GM21360 (cell line): ENCODE results near the gene CDH23.

Experiments
- ATAC-seq: cut with Tn5 transposase; IDR thresholded peaks from one replicate; pipeline ENCODE4 v1.9.1; 2021; ENCODE audit warnings: mild to moderate bottlenecking, moderate library complexity; ENCODE audit not compliant: unreplicated experiment

CDH23 gene

DNA sequence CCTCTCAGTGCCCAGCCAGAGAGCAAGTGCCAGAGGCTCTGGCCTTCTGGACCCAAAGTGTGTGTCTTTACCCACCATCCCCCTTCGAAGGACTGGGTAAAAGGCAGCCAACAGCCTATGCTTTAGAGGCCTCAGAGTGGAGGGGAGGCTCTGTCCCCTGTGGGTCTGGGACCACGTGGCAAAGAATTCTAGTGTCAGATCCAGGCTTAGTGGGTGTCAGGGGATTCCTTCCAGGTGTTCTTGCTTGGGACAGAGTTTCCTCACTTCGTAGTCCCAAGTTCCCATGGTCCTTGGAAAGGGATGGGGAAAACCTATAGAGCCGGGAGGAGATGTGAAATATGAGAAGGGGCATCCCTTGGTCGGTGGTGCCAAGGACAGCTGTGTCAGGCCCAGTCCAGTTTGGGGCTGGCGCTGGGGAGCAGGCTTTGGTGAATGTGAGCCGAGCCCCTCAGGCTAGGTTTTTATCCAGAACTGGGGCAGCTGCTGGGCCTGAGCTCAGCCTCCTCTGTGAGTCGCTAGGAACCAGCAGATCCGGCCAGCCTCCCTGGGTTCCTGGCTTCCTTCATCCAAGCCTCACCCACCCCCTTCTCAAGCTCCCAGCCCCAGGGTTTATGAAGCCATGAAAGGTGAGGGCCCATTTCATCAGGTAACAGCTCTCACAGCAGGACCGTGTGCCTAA, 251.7 kb downstream of the CDH23 start:
- no peak for ATAC-seq

DNA sequence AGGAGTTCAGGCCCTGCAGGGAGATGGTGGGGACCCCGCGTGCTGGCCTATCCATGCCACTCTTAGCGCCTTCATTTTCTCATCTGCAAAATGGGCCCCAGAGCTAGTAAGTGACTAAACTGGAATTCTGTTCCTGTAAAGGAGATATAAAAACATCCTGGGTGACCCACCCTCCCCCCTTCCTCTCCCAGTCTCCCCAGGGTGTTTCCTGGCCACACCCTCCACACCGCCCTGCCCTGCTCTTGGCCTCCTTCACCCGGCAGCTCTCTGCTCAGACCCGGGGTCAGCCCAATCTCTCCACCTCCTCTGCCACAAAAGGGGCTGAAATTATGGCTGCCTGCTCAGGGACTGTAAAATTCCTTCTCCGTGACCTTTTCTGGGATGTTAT, 252.2 kb downstream of the CDH23 start:
- ATAC-seq = no peak

DNA sequence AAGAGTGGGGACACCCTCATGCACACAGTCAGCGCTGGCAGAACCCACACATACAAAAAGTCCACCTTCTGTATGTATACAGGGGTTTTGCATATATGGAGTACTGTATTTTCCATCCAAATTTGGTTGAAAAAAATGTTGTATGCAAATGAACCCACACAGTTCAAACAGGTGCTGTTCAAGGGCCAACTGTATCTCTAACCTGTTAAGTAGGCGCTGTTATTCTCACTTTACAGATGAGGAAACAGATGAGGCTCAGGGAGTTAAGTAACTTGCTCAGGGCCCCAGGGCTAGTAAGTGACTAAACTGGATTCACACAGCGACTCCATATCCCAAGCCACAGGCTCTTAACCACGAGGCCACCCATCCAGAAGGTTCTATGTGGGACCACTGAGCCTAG, 252.9 kb downstream of the CDH23 start:
- ATAC-seq = no peak

DNA sequence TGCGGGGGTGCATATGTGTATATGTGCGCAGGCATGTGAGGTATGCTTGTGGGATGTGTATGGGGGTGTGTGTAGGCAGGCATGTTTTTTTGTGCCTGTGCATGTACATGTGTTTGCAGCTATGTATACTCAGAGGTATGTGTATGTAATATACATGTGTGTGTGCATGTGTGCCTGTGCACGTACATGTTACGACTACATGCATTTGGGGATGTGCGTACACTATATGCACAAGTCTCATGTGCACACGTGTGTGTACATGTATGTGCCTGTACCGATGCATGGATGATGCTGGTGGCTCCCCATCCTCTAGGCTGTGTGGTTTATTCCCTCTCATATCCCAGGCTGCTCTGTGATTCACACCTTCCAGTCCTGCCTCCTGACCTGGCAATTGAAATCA, 253.7 kb downstream of the CDH23 start:
- ATAC-seq = no peak

DNA sequence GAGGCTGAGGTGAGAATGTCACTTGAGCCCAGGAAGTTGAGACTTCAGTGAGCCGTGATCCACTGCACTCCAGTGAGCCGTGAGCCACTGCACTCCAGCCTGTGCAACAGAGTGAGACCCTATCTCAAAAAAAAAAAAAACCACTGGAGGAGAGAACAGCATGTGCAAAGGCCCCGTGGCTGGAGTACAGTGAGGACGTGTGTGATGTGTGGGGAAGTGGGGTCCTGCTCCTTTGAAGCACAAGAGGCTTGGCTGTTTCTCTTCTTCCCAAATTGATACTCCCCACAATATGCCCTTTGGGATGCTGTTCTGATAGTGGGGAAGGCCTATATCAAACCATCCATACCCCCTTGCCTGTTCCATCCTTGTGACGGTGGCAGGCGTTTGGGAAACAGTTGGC, 254.7 kb downstream of the CDH23 start:
- ATAC-seq = no peak

DNA sequence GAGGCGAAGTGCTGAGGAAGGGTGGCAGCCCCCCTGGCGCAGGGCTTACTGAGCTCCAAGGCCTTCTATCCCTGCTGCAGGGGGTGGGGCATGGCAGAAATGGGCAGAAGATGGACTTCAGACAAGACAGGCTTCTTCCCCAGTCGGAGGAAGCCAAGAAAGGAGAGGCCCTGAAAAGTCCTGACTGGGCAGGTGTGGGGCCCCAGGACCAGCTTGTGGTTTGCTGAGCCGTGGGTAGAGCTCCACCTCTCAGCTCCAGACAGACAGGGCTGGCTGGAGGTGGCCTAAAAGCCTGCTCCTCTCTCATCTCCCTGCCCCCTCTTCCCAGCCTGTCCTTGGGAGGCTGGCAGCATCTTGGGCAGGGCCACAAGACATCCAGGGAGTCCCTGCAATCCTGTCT, 255.2 kb downstream of the CDH23 start:
- no peak for ATAC-seq

DNA sequence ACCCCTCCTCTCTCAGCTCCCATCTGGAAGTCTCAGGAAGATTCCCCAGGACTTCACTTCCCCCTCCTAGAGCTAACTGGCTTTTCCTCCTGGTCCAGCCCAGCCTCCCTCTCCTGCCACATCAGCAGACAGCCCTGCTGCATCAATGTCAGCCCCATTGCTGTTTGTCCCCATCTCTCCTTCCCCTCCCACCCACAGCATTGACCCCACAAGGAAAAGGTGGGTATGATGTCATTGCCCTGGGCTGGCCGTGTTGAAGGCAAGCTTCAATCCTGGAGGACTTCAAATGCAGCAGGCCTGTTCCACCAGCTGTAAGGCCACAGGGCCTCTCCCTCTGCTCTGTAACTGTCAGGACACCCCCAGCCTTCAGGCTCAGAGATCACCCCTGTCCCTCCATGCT, 256.3 kb downstream of the CDH23 start:
- ATAC-seq = no peak

DNA sequence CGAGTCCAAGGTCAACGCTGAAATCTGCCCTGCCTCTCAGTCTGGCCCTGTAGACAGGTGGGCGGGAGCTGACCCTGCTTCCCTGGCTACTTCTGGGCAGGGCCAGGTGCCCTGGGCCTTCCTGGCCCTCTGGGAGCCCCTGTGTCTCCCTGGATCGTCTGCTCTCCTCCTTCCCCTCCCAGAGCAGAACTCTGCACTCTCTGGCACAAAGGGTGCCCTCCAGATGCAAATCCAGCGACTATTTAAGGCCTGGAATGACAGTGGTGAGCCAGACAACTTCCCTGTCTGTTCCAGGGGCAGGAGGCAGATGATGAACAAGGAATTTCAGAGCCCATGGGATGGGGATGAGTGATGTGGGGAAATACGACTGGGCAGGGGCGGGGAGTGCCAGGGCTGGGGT, 259.5 kb downstream of the CDH23 start:
- no peak for ATAC-seq

DNA sequence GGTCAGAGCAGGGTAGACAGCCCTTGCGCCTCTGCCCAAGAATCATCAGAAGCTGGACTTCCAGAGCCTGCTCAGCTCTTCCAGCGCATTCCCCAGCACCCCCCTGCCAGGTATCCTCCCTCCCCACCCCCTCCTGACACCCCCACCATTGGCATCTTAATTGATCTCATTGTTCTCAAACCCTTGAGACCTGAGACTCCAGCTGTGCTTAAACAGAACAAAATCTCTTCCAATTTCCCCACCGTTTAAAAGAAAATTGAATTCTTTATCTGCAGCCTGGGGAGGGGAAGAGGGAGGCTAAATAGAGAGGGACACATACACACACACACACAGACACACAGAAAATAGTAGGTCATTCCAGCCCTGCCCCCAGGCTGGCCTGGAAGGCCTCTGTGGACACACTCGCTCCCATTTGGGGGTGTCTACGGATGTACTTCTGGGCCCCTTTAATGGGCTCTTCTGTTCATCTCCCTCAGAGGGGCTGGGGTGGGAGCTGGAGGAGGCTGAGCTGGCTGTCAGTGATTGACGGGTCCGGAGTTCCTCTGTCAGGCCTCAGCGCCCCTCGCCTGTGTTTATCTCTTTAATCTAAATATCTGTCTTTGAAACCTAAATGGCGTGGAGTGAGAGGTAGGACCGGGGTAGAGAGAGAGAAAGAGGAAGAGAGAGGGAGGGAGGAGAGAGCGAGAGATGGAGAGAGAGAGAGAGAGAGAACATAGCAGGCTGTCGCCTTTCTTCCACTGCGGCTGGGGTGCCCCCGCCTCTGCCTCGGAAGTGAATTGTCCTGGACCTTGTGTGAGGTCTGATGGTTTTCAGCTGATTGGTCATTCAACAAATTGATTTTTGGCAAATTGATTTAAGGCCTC, 261.1 kb downstream of the CDH23 start:
- ATAC-seq = no peak

DNA sequence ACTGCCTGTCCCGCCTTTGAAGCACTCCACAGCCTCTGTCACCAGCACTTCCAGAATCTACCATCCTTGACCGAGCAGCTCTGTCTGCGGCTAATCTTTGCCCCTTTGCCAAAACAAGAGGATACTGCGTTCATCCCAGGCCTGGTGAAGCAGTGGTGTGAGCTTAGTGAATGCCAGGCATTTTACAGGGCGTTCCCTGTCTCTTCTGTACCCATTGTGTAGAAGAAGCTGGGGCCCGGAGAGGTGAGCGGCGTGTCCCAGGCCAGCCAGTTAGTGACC, 261.7 kb downstream of the CDH23 start:
- ATAC-seq = no peak

DNA sequence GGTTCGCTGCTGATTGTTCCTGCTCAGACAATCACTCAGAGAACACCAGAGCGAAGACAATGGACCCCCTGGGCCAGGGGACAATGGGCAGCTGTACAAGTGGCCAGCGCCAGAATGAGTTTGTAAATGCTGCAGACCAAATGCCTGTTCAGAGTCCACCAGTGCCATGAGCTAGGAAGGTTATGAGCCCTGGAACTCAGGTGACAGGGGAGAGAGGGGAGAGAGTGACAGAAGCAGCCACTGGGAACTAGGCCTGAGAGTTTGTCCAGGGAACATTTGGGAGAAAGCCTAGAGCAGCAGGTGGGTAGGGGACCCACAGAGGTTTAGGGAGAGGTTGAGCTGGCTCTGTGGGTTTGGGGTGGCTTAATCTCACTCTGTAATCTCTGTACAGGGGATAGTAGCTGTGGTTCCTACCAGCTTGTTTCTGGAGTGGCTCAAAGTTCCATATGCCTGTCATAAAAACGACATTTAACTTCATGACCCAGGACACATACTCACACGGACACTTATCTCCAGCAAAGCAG, 262.5 kb downstream of the CDH23 start:
- ATAC-seq = no peak

DNA sequence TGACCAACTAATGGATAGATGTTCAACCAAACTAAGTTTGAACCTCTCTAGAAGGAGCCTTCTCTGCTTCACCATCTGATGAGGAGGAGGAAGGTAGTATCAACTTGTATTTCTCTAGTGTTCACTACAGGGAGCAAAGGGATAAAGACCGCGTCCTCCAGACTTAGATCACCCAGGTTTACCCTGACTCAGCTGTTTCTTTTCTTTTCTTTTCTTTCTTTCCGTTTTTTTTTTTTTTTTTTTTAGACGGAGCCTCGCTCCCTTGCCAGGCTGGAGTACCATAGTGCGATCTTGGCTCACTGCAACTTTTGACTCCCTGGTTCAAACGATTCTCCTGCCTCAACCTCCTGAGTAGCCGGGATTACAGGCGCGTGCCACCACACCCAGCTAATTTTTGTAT, 263.0 kb downstream of the CDH23 start:
- no peak for ATAC-seq

DNA sequence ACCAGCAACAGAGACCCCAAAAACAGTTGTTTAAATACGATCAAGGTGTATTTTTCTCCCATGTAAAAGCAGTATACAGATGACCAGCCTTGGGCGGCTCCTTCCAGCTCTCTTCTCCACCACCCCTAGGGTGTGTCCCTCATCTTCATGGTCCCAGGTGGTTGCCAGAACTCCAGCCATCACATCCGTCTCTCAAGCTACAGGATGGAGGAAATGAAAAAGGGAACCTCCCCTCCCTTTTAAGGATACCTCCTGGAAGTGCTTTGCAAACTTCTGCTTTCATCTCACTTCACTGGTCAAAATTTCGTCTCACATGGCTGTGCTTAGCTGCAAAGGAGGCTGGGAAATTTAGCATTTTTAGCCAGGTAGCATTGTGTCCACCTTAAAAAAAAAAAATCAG, 263.6 kb downstream of the CDH23 start:
- no peak for ATAC-seq

DNA sequence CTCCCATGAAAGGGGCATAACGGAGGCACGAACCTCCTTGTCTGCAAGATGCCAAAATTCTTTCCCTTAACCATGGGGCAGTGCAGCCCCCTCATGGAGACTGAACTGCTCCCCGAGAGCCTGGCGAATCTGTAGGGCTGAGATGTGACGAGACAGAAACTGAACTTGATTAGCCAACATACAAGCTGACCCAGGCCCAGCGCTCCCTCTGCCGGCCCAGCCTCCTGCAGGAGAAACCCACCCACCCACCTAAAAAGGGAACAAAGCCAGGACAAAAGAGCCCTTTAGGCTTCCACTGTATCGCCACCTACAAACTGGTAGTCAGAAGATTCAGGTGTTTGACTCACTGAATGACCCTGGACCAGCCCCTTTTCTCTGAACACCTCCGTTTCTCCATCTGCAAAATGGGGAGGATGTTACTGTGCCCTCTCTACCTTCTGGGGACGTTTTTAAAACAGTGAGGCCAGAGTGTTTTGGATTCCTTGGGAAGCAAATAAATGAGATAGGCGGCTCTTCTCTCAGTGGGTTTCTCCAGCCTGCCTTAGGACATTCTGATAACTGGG, 264.4 kb downstream of the CDH23 start:
- ATAC-seq = no peak

DNA sequence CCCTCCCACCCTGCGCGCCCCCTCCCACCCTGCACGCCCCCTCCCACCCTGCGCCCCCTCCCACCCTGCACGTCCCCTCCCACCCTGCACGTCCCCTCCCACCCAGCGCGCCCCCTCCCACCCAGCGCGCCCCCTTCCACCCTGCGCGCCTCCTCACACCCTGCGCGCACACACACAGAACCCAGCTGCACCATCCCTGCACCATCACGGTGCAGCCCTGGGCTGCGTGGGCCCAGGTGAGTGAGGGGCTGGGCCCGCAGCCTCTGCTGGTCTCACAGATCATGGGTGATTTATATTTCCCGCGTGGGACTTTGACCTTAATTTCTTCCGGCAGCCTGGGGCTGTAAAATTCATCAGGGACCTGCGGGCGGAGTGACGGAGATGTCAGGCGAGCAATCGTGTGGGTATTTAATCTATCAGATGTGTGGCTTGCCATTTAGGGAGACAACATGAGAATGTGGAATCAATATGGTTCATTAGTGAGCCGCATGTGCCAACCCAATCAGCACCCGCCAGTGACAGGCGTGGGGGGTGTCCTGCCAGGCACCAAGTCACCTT, 265.1 kb downstream of the CDH23 start:
- no peak for ATAC-seq

DNA sequence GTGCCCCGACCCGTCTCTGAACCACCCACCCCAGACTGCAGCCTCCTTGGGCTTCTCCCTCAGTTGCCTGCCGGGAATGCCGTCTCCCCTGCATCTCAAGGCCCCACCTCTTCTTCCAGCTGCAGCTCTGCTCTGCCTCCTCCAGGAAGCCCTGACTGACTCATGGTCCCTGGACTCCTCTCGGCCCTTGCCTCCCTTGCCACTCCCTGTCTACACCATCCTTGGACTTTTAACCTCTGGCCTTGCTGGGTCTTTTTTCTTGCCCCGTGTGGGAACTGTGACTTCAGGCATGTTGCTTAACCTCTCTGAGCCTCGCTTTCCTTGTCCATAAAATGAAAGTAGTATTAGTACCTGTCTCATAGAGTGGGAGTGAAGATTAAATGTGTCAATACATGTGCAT, 266.6 kb downstream of the CDH23 start:
- ATAC-seq = no peak

DNA sequence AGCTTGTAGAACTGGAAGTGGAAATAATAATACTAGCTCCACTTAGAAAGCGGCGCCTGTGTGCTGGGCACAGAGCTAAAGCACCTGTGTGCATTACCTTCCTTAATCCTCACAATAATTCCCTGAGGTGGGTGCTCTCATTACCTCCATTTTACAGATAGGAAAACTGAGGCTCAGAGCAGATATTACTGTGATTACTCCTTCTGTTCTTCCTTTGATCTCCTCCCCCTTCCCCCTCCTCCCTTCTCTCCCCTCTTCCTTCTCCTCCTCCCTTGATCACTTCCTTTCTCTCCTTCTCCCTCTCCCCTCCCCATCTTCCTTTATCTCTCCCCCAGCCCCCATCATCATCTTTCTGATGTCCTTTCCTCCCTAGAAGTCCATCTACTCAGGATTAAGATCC, 267.9 kb downstream of the CDH23 start:
- no peak for ATAC-seq

DNA sequence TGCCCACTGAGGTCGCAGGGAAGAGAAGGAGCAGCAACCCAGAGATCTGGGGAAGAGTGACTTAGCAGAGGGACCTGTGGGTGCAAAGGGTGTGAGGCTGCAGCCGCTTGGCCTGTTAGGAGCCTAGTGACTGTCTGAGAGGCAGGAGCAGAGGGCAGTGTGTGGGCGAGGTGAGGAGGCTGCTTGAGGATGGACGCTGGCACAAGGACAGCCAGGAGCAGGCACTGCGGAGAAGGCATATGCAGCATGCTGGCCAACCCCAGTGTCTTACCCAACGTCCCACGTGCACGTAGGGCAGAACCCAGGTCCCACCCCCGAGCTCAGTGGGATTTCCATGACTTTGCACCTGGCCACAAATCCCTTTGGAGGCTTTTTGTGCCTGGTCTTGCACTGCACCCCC, 268.7 kb downstream of the CDH23 start:
- ATAC-seq = no peak

DNA sequence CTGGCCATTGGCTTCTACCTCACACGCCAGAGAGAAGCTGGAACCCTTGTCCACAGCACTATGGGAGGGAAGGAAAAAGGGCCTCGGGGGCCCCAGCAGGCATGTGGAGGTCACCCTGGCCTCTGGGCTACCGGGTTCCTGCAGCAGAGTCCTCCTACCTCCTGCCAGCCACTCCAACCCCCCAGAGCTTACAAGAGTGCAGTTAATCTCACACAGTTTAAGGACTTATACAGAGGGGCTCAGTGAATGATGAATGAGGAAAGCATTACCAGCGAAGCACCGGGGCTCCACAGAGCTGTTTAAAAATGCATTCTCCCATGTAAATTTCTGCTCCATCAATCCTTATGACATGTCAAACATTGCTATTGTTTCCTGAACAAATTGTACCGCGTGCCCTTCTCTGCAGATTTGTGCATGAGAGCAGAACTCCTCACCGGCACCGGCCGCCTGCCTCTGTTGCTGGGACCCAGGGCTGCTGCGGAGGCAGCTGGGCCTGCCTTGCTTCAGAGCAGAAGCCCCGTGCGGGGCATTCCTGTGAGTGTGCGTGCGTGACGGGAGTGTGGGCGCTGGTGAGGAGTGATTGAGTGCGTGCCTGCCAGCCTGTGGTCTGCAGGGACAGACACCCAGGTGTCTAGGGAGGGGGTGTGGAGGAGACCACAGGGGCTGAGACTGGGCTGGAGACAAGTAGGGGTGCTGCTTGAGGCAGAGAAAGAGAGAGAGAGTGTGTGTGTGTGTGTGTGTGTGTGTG, 270.1 kb downstream of the CDH23 start:
- no peak for ATAC-seq

DNA sequence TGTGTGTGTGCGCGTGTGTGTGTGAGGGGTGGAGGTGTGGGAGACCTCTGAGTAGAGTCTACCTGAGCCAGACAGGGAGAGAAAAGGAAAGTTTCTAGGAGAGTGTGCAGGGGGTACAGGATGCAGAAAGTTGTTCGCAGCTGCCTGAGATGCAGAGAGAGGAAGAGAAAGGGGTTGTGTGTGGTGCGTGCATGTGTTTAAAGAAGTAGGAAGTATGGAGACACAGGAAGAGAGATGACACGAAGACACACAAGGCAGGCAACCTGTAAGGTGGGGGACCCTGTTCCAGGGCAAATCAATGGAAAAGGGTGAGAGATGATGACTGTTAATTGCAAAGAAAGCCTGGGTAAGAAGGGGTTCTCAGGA, 270.6 kb downstream of the CDH23 start:
- ATAC-seq = no peak
